Neural cell (in vitro differentiated cells): ENCODE results near the gene LZTS3.

Source experiments
- CTCF ChIP-seq: fragments of 450-650 bp; IDR thresholded peaks from 2 replicates; pipeline ENCODE4 v1.5.1; 2014; ENCODE audit warnings: antibody characterized with exemption, mild to moderate bottlenecking, moderate library complexity; ENCODE audit not compliant: poor library complexity, severe bottlenecking
- EP300 ChIP-seq: fragments of 450-650 bp; conservative IDR thresholded peaks from 2 replicates; pipeline ENCODE4 v1.6.1; 2014; ENCODE audit warnings: antibody characterized with exemption, mild to moderate bottlenecking, moderate library complexity; ENCODE audit not compliant: poor library complexity, severe bottlenecking
- EZH2 ChIP-seq: fragments of 200-600, 300-800 bp; shearing (Covaris generic), sonication (generic); IDR thresholded peaks from 2 replicates; pipeline ENCODE4 v1.6.1; 2014; ENCODE audit warnings: antibody characterized with exemption, low read length, borderline replicate concordance, mild to moderate bottlenecking; ENCODE audit not compliant: insufficient read depth, poor library complexity, severe bottlenecking
- POLR2AphosphoS5 ChIP-seq: IDR thresholded peaks from 2 replicates; pipeline ENCODE4 v1.6.1; 2012
- RAD21 ChIP-seq: fragments of 450-650 bp; conservative IDR thresholded peaks from 2 replicates; pipeline ENCODE4 v1.6.1; 2014; ENCODE audit warnings: antibody characterized with exemption, mild to moderate bottlenecking, moderate library complexity
- REST ChIP-seq: IDR thresholded peaks from 2 replicates; pipeline ENCODE4 v1.6.1; 2012; ENCODE audit warnings: borderline replicate concordance
- SMC3 ChIP-seq: fragments of 450-650 bp; conservative IDR thresholded peaks from 2 replicates; pipeline ENCODE4 v1.6.1; 2014; ENCODE audit warnings: antibody characterized with exemption, mild to moderate bottlenecking, moderate library complexity; ENCODE audit not compliant: poor library complexity
- TAF1 ChIP-seq: IDR thresholded peaks from 2 replicates; pipeline ENCODE4 v1.6.1; 2012; ENCODE audit warnings: low read depth

DNA sequence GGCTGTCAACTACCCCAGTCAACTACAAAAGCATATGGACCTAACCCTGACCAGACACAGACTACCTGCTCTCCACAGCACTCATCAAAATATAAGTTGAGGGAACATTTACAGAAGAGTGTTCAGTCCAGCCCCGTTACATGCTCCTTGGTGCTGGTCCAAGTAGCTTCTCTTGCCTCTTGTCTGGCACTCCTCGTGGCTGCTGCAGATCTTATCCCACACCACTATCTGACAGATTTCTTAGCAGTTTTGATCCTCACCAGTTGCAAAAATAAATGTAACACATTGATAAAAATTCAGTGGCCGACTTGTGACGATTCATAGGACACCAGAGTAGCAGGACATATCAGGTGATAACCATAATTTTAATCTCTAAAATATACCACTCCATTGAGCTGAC is 44.3 kb downstream of the LZTS3 start:
- TF ChIP-seq CTCF = no peak
- no peak for TF ChIP-seq EP300
- no peak for TF ChIP-seq EZH2
- no peak for TF ChIP-seq POLR2AphosphoS5
- no peak for TF ChIP-seq RAD21
- no peak for TF ChIP-seq SMC3
- TF ChIP-seq REST = no peak
- no peak for TF ChIP-seq TAF1
